ENCODE measurements around the gene MLPH. TPM values are rescaled to one million over a fixed set of nuclear protein-coding genes. Genes with fewer than 3 reads are reported as not detected.

Gene MLPH
- total RNA-seq, 2 donors from 2014 or later = 0.75 to 1.0 TPM

- H3K9ac ChIP-seq (ENCODE audit: extremely low read depth, low read length, poor library complexity, severe bottlenecking) = no peak overlapping the region
- no peaks in the 10 kb centered on the region for H3K27me3 ChIP-seq (ENCODE audit: control insufficient read depth, insufficient read depth, low read length, poor library complexity, severe bottlenecking)
- no peak overlapping the region for H3K4me3 ChIP-seq (ENCODE audit: low read length)
- Mint-ChIP-seq H3K4me1 (no peaks in the 10 kb centered on the region), H3K4me3 (no peak overlapping the region), H3K9me3 (no peaks in the 10 kb centered on the region), H3K27ac (no peak overlapping the region), H3K27me3 (ENCODE audit: insufficient read depth) (peaks cover 12% of the 10 kb centered on the region), H3K36me3 (ENCODE audit: low read depth) (no peaks in the 10 kb centered on the region)
- H3K27ac ChIP-seq (ENCODE audit: low read depth, low read length) = no peak overlapping the region
- H3K36me3 ChIP-seq (ENCODE audit: control insufficient read depth, insufficient read depth, low read length) = no peaks in the 10 kb centered on the region
- no peaks in the 10 kb centered on the region for H3K9me3 ChIP-seq (ENCODE audit: control insufficient read depth, low read length)
- DNase-seq = no peak
- no peaks in the 10 kb centered on the region for H3K4me1 ChIP-seq (ENCODE audit: control insufficient read depth, insufficient read depth, low read length)
- TF ChIP-seq CTCF (conservative IDR thresholded peaks at IDR 0.05) = no peak
- WGBS, 2 experiments (ENCODE audit: insufficient coverage in 1 of 2, insufficient read length in 1 of 2) = 94 to 99% methylated on average over 7 to 11 of the region's 11 CpGs
Observed at GRCh38 chr2:237447496-237447895, 39.6 kb upstream of the MLPH start.

GRCh38 chr2:237448171-237448570, 38.9 kb upstream of the MLPH start:
- peaks cover 6% of the 10 kb centered on the region for H3K27me3 Mint-ChIP-seq (ENCODE audit: insufficient read depth)
- H3K27ac Mint-ChIP-seq = no peak overlapping the region
- no peaks in the 10 kb centered on the region for H3K4me1 Mint-ChIP-seq
- Histone ChIP-seq H3K27ac (ENCODE audit: low read depth, low read length) (no peak overlapping the region), H3K9ac (ENCODE audit: extremely low read depth, low read length, poor library complexity, severe bottlenecking) (no peak overlapping the region), H3K9me3 (ENCODE audit: control insufficient read depth, low read length) (no peaks in the 10 kb centered on the region), H3K4me3 (ENCODE audit: low read length) (no peak overlapping the region), H3K27me3 (ENCODE audit: control insufficient read depth, insufficient read depth, low read length, poor library complexity, severe bottlenecking) (no peaks in the 10 kb centered on the region), H3K4me1 (ENCODE audit: control insufficient read depth, insufficient read depth, low read length) (no peaks in the 10 kb centered on the region), H3K36me3 (ENCODE audit: control insufficient read depth, insufficient read depth, low read length) (no peaks in the 10 kb centered on the region)
- TF ChIP-seq CTCF (conservative IDR thresholded peaks at IDR 0.05) = no peak
- H3K4me3 Mint-ChIP-seq = no peak overlapping the region
- no peaks in the 10 kb centered on the region for H3K36me3 Mint-ChIP-seq (ENCODE audit: low read depth)
- no peaks in the 10 kb centered on the region for H3K9me3 Mint-ChIP-seq
- DNase-seq = no peak
- 91 to 94% methylated on average over 3 to 7 of the region's 7 CpGs for WGBS, 2 experiments (ENCODE audit: insufficient coverage in 1 of 2, insufficient read length in 1 of 2)

GRCh38 chr2:237448626-237449025, 38.4 kb upstream of the MLPH start:
- Mint-ChIP-seq H3K9me3 (no peaks in the 10 kb centered on the region), H3K27ac (no peak overlapping the region), H3K27me3 (ENCODE audit: insufficient read depth) (peaks cover 6% of the 10 kb centered on the region), H3K4me1 (no peaks in the 10 kb centered on the region), H3K36me3 (ENCODE audit: low read depth) (no peaks in the 10 kb centered on the region), H3K4me3 (no peak overlapping the region)
- no peaks in the 10 kb centered on the region for H3K36me3 ChIP-seq (ENCODE audit: control insufficient read depth, insufficient read depth, low read length)
- H3K9me3 ChIP-seq (ENCODE audit: control insufficient read depth, low read length) = no peaks in the 10 kb centered on the region
- no peak overlapping the region for H3K9ac ChIP-seq (ENCODE audit: extremely low read depth, low read length, poor library complexity, severe bottlenecking)
- H3K4me1 ChIP-seq (ENCODE audit: control insufficient read depth, insufficient read depth, low read length) = no peaks in the 10 kb centered on the region
- WGBS, 2 experiments (ENCODE audit: insufficient coverage in 1 of 2, insufficient read length in 1 of 2) = 94% methylated on average over 6 of the region's 6 CpGs; no CpG with 5 or more reads in 1 of the 2 experiments
- no peak overlapping the region for H3K27ac ChIP-seq (ENCODE audit: low read depth, low read length)
- no peak for DNase-seq
- no peak overlapping the region for H3K4me3 ChIP-seq (ENCODE audit: low read length)
- H3K27me3 ChIP-seq (ENCODE audit: control insufficient read depth, insufficient read depth, low read length, poor library complexity, severe bottlenecking) = no peaks in the 10 kb centered on the region
- TF ChIP-seq CTCF (conservative IDR thresholded peaks at IDR 0.05) = no peak

Measured in endodermal cell (in vitro differentiated cells).